NOMO-1 treated with dmso at 0.1 percent for 144 hours (cell line): ENCODE data around the gene SUGCT.

Experiments
- DNase-seq: peaks from one replicate; lab custom pipeline; 2025; ENCODE audit not compliant: unreplicated experiment; lab: John Stamatoyannopoulos, UW

The SUGCT gene

DNA sequence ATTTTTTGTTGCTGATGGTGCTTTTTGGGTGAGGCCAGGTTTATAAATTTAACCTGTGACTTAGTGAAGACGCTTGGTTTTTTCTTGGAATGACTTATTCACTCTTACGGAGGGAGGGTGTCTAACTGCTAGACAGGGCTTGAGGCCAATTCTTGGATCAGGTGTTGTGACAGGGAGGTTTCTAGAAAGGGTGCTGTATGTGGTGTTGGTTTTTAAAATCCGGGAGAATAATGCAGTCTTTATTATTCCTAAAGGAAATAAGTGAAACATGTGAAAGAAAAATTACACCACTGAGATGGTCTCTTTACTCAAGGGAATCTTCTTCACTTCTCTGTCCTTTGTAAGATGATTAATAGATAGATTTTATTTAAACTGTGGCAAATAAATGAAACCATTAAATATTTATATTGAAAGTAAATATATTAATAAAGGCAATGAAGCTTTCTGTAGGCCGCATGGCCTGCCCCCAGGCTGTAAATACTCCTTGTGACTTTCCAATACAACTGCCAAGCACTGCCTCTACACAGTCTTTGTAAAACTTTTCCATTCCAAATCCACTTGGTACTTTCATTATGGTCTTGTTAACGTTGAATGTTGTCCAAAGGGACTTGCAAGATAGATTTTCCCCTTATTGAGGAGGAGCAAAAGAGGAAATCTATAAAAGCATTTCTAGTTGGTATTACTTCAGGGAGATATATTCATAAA lies 323.1 kb downstream of the SUGCT start:
- no peak for DNase-seq

- DNase-seq = no peak
These were observed 328.6 kb downstream of the SUGCT start for GRCh38 chr7:40463446-40463845.

DNA sequence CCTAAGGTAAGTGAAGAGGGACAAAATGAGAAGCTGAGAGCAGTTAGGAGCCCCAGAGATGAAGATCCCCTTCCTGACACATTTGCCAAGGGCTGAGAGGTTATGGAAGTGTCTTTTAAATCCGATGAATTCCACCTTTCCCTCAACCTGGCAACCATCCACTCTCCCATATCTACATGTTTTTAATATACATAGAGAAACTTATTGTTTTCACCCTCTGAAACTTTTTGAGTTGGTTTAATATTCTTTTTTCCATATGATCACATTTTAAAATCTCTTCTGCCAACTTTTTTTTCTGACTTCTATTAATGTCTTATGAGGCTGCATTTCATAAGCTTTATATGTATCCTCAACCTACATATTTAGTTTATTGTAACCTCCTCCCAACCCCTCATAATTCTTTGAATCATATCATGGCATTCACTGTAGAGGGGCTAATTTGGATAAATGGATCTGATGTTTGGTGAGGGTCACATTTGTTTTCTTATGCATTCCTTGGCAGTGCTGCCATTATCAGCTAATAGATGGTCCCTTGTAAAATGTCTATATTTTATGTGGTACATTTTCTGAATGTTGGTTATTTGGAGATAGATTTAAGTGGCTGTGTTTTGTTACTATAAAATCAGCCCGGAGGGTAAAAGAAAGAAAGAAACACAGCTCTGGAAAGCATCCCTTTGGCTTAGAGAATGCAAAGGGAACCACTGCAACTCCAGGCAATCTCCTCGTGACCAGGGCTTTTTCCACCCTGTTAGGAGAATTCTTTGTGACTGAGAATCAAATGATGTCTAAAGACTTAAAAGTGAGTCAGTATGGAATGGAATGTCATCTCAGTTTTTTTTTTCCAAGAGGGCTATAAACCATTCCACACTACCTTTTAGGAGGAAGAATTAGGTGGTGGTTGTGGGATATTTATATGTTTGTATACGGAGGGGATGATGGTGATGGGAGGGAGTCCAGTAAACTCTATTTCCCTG lies 334.4 kb downstream of the SUGCT start:
- no peak for DNase-seq

DNA sequence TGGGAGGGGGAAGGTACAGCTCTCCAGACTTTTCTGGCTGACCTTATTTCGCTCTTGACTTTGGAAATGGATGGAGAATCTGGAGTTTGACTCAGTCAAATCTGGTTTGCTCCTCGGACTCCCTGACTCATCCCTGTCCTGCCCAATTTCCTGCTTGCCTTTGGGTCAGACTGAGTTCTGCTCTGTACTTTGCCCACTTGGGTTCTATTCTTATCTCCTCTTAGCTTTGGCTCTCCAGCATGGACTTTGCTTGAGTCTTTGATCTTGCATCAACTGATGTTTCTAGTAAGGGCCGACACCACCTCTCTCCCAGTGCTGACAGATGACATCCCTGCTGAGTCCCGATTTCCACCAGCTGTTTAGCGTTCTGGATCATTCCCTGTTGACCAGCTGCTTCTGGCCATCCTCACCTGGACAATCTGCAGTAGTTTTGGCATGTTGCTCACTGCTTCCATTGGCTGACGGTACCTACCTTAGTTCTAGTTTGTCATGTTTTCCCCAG lies 335.3 kb downstream of the SUGCT start:
- DNase-seq = no peak

DNA sequence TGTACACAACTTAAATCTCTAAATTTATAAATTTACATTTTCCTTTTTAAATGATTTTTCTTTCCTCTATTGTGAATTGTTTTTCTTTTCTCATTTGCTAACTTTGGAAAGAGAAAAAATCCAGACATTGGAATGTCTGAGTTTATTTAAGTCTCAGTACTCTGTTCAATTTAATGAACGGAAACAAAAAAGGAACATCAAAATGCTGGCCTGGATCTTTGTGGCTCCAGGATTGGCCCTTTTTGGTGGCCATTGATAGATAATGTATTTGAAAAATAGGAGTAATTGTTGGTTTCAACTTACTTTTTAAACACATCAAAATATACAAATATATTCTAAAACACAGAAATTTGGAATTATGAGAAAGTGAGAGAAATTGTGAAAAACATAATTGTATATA lies 336.0 kb downstream of the SUGCT start:
- no peak for DNase-seq

DNA sequence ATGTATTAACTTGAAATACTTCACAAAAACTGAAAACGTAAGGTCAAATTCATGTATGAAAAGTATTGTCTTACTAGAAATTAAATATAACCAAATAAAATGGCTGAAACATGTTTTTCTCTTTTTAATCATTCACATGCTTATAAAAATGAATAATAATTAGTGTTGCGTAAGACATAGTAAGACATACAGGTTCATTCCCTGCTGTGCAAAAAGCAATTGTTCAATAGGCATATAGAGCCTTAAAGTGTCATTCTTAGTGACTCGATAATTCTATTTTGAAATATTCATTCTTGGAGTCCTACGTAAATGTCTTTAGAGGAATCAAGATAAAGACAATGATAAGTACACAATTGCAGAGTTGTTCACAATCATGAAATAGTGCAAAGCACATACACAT lies 337.1 kb downstream of the SUGCT start:
- DNase-seq = no peak

DNA sequence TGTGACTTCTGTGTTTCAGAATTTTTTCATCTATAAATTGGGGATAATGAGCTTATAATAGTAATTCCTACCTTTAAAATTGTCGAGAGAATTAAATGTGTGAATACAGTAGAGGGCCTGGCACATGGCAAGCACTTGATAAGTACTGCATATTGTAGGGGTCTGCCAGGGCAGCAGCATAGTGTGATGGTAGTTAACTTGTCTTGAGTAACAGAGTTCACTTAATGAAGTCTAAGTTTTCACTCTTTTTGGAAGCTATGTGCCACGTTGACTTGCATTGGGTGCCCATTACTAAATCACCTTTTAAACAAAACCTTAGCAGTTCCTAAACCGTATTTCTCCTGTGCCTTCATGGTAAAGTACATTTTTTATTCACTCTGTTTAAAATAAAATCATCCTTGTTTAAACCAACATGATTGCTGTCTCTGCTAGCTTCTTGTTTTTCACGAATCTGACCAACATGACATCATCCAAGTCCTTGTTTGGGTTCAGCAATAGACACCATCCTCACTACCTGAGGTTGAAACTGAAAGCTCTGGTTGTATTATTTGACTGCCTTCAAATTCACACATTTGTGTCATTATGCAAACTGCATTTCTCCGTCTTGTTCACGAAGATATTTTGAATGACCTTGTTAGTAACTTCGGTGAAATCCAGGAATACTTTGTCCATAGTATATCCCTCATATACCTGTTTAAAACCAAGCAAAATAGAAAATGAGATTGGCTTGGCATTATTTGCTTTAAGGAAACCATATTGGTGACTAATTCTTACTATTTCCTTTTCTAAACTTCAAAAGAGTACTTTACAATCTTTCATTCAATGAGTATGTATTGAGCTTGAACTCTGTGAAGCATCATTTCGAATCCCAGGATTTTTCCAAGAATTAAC lies 340.2 kb downstream of the SUGCT start:
- no peak for DNase-seq

GRCh38 chr7:40475681-40475982 lies 340.8 kb downstream of the SUGCT start:
- DNase-seq = no peak

GRCh38 chr7:40477094-40477493 lies 342.3 kb downstream of the SUGCT start:
- DNase-seq = no peak

DNA sequence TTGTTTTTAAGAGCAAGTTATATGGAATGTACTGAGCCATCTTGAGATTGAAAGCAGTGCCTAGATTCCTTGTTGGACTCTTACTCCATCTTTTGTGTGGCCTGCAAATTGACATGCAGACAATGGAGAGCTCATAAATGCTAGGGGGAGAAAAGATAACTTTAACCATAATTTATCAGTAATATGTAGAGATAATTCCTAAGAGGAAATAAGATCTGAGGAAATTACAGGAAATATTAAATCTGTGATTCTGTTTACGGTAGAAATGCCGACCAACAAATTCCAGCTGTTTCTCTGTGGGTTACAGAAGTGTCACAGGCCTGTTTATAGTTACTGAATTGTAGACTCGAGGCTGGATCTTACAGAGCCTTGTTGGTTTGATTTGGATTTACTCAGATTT lies 348.0 kb downstream of the SUGCT start:
- DNase-seq = no peak

DNA sequence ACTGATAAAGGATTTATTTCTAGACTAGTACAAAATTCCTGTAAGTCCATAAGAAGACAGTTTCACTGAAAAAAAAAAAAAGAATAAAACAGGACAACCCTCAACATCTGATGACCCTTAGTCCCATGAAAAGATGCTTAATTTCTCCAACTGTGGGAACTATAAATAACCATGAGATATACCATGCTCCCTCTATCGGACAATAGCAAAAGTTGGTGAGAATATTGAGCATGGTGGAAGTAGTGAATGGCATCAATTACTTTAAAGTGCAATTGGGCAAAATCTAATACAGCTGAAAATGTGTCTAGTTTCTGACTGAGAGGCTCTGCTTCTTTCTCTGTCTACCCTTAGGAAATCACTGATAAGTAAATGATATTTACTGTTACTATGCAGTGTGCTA lies 348.8 kb downstream of the SUGCT start:
- no peak for DNase-seq

DNA sequence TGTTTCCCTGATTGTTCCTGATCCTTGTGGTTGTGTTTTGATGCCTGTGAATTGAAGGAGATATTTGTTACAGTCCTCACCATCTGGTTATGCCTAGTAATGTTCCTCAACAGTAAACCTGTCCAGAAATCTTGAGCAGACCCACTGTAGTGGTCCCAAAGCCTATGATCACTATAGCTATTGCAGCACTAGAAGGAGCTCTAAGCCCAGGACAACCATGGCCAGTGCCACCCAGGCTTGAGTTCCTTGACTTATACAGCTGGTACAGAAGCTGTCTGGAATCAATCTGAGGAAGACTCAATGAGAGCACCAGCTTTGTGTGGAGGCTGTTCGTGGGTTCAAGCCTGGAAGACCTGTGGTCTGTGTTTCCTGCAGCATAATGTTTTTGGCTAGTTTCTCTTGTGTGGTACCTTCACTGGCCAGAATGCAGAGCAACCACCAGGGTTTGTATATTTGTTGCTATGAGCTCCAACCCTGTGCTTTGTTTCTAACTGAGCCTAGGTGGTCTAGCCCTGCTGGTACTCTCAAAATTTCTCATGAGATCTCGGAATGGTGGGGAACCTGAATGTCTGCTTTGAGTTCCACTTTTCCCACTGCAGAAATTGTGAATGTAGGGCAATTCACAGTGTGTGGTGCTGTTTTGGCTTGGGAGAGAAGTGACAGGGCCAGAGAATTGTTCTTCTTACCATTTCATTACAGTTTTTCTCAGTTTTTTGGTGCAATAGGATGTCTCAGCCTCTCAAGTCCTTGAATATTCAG lies 355.2 kb downstream of the SUGCT start:
- DNase-seq = no peak

DNA sequence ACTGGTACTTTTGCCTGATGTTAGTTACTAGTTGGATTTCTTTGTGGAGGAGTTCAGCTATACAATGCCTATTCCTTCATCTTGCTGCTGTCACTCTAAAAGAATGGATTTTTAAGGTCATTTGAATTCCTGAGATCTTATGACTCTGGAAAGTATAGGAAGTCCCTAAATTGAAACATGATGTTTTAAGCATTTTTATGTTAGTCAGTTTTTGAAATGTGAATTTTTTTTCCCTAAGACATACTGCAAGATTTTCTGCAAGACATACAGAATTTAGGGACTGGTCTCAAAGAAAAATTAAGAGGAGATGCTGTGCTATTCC lies 355.8 kb downstream of the SUGCT start:
- no peak for DNase-seq

- DNase-seq = no peak
These were observed 358.1 kb downstream of the SUGCT start for GRCh38 chr7:40492946-40493345.

DNA sequence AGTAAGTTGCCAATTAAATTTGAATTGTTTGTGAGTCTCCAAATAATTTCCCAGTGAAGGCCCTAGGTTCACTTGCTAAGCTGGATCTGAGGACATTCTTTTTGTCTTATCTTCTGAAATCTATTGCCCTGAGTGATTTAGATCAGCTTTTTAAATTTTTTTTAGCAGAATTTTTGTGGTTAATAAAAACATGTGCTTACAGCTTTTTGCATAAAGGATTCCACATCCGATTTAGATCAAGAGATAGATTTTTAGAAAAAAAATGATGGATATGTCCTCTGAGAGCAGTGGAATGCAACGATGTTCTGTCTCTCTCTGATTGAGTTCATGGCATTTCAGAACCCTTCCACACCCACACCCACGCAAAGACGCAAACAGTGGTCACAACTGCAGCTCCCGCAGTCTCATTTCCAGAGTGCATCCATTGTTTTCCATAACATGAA lies 358.8 kb downstream of the SUGCT start:
- no peak for DNase-seq

DNA sequence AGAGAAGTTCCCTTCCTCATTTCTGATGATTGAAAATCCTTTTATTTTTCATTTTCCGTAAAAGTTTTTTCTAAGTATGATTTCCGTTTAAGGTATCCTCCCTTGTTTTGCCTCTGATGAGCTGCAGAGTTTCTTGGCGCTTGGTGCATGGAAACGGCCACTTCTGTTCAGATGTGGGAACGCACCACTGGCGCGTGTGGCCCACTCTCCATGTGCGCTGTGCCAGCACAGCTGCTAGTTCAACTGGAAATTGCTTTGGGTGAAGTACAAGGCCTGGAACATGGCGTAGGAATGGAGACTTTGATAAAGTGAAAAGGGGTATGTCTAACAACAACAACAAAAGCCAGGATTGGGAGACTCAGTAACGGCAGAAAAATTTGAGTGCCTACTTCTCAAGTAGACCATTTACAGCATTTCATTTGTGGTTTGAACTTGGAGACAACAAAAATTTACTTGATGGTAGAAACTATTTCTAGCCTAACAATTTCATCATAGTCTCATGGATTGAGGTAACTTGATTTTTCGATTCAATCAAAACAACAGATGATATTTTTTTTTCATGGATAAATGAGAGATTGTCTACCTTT lies 364.2 kb downstream of the SUGCT start:
- DNase-seq = no peak

GRCh38 chr7:40499718-40500117 lies 364.9 kb downstream of the SUGCT start:
- DNase-seq = no peak

DNA sequence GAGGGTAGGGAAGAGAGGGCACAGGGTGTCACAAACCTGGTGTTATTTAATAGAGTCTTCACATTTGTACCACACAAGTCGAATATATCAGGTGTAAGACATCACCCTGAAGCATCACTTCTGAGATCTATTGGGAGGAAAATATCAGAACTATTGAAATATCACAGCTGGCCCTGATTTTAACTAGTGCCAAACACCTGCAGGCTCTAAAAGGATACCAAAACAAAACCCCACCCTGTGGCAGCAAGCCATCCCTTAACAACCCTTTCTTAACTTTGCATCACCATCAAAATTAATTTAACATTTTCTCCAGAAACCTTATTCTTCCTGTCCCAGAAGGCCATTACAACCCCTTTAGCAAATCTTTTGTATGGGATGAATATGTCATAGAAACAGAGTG lies 365.4 kb downstream of the SUGCT start:
- DNase-seq = no peak

DNA sequence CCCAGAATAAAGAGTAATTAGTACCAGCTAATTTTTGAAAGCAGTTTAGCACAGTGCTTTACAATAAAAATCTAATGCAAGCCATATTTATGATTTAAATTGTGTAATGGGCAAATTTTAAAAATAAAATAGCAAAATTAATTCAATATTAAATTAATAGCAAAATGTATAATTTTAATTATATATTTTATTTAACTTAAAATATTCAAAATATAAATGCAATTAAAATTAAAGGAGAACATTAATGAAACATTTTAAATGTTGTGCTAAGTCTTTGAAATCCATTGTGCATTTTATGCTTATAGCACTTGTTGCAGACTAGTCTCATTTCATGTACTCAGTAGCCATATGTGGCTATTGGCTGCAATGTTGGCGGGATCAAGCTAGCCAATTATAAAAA lies 367.6 kb downstream of the SUGCT start:
- no peak for DNase-seq

DNA sequence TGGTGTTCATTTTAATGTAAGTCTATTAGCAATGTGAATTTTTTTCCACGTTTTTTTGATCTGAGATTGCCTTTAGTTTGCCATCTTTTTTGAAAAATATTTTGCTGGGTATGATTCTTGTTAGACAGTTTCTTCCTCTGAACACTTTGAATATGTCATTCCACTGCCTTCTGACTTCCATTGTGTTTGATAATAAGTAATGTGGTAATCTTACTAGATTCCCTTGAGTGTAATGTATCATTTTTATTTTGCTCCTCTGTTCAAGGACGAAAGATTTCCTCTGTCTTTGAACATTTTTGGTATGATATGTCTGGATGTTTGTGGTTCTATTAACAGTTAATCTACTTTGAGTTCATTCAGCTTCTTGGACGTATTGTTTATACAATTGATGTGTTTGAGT lies 371.4 kb downstream of the SUGCT start:
- no peak for DNase-seq
